B cell (primary cell): Measurements from ENCODE around the gene TNRC6C. TPM values are rescaled to one million over a fixed set of nuclear protein-coding genes. Genes with fewer than 3 reads are reported as not detected.

Source experiments
- ATAC-seq: fragments of 200-7000 bp; cut with Tn5 transposase; one replicate; pipeline ENCODE4 v1.10.0; 2021; ENCODE audit warnings: low read depth, mild to moderate bottlenecking, moderate number of reproducible peaks, moderate library complexity
- CTCF ChIA-PET: fragments of 350-600 bp; sonication (Branson Sonifier 250); formaldehyde crosslinking; loops from one replicate; lab custom pipeline; 2021; ENCODE audit warnings: antibody characterized with exemption, inconsistent platforms; lab: Charles Lee
- POLR2A ChIA-PET: fragments of 350-600 bp; sonication (Branson Sonifier 250); formaldehyde crosslinking; loops from one replicate; lab custom pipeline; 2021; ENCODE audit warnings: antibody characterized with exemption; lab: Charles Lee
- DNase-seq: peaks from one replicate; pipeline ENCODE4 v3.0.0; 2013
- H2AFZ ChIP-seq: 2 replicates; pipeline ENCODE4 v1.6.1; 2012; ENCODE audit warnings: mild to moderate bottlenecking, low read depth, low read length; ENCODE audit not compliant: insufficient read depth, poor library complexity, severe bottlenecking
- H3K27ac ChIP-seq, 2 donors: 1 replicate in 1 of 2; 2 replicates in 1 of 2; pipeline ENCODE4 v1.5.1; 2012 to 2013; ENCODE audit warnings: low read length in 2 of 2, mild to moderate bottlenecking in 2 of 2, moderate library complexity in 1 of 2
- H3K27me3 ChIP-seq, 4 experiments: fragments of 200-600 bp in 1 of 4; sonication (generic) in 1 of 4; replicated peaks in 1 of 4; 1 replicate in 2 of 4; 2 replicates in 2 of 4; pipeline versions ENCODE4 v1.6.1 to v1.7.0; 2013 to 2016; ENCODE audit warnings: low read length in 3 of 4, mild to moderate bottlenecking in 2 of 4, mixed read lengths in 1 of 4, moderate library complexity in 1 of 4; ENCODE audit not compliant: insufficient read depth in 4 of 4, control insufficient read depth in 3 of 4; ENCODE audit errors: control extremely low read depth in 1 of 4
- H3K36me3 ChIP-seq, 2 experiments: replicated peaks in 1 of 2; 1 replicate in 1 of 2; 2 replicates in 1 of 2; pipeline versions ENCODE4 v1.6.1 to v1.7.1; 2013; ENCODE audit warnings: low read length in 1 of 2; ENCODE audit not compliant: insufficient read depth in 2 of 2, control insufficient read depth in 1 of 2; ENCODE audit errors: control extremely low read depth in 1 of 2, extremely low read depth in 1 of 2
- H3K4me1 ChIP-seq, 2 donors: fragments of 200-600 bp in 1 of 2; sonication (generic) in 1 of 2; 1 replicate in 1 of 2; 2 replicates in 1 of 2; pipeline versions ENCODE4 v1.5.1 to v1.6.1; 2013 to 2017; ENCODE audit warnings: low read length in 2 of 2; ENCODE audit not compliant: control insufficient read depth in 2 of 2, insufficient read depth in 2 of 2
- H3K4me2 ChIP-seq: replicated peaks from 2 replicates; pipeline ENCODE3; 2012; ENCODE audit warnings: mild to moderate bottlenecking, low read depth, low read length; ENCODE audit not compliant: poor library complexity, severe bottlenecking
- H3K4me3 ChIP-seq, 5 experiments: fragments of 200-600 bp in 1 of 5; sonication (generic) in 1 of 5; 1 replicate in 3 of 5; 2 replicates in 2 of 5; pipeline versions ENCODE4 v1.5.1 to v1.7.0; 2011 to 2016; ENCODE audit warnings: low read length in 4 of 5, mild to moderate bottlenecking in 4 of 5, low read depth in 2 of 5, control low read depth in 1 of 5, moderate library complexity in 1 of 5; ENCODE audit not compliant: insufficient read depth in 1 of 5; ENCODE audit errors: control extremely low read depth in 1 of 5, extremely low read depth in 1 of 5
- H3K79me2 ChIP-seq: fragments of 200-600 bp; sonication (generic); one replicate; pipeline ENCODE4 v1.6.0; 2016; ENCODE audit warnings: low read length; ENCODE audit not compliant: control insufficient read depth, insufficient read depth
- H3K9ac ChIP-seq: fragments of 200-600 bp; sonication (generic); 2 replicates; pipeline ENCODE4 v1.6.1; 2017; ENCODE audit warnings: mild to moderate bottlenecking, low read length, moderate library complexity
- H3K9me3 ChIP-seq, 3 donors: one replicate each; pipeline versions ENCODE4 v1.6.1 to v1.7.1; 2013; ENCODE audit warnings: low read length in 2 of 3; ENCODE audit not compliant: control insufficient read depth in 2 of 3, insufficient read depth in 1 of 3; ENCODE audit errors: control extremely low read depth in 1 of 3
- H4K20me1 ChIP-seq: 2 replicates; pipeline ENCODE4 v1.6.0; 2012; ENCODE audit warnings: mild to moderate bottlenecking, low read length; ENCODE audit not compliant: insufficient read depth, control insufficient read depth, poor library complexity, severe bottlenecking
- H3K27ac Mint-ChIP-seq: one replicate; pipeline ENCODE4 v1.8.0; 2021; ENCODE audit warnings: mixed read lengths
- H3K27me3 Mint-ChIP-seq: one replicate; pipeline ENCODE4 v1.8.0; 2021; ENCODE audit warnings: mixed read lengths
- H3K4me1 Mint-ChIP-seq: one replicate; pipeline ENCODE4 v1.8.0; 2021; ENCODE audit warnings: mixed read lengths
- H3K4me3 Mint-ChIP-seq: one replicate; pipeline ENCODE4 v1.8.0; 2021; ENCODE audit warnings: mixed read lengths
- H3K9me3 Mint-ChIP-seq: one replicate; pipeline ENCODE4 v1.8.0; 2022; ENCODE audit warnings: mixed read lengths; ENCODE audit not compliant: insufficient read depth
- EZH2 ChIP-seq: IDR thresholded peaks from 2 replicates; pipeline ENCODE4 v1.6.1; 2012; ENCODE audit warnings: borderline replicate concordance, low read depth, mild to moderate bottlenecking, moderate library complexity, low read length; ENCODE audit not compliant: insufficient read depth, poor library complexity, severe bottlenecking
- WGBS: methylation state at CpG from one replicate; pipeline ENCODE4 v1.1.5; 2013; ENCODE audit warnings: missing lambda C conversion rate; ENCODE audit not compliant: insufficient coverage; 5-methylcytosine and 5-hydroxymethylcytosine counted together
- intact Hi-C: fragments of 100-400 bp; cut with micrococcal nuclease; formaldehyde crosslinking; loops from one replicate; pipeline ENCODE4 v1.10.0; 2022
- polyA plus RNA-seq: library from polyadenylated mRNA; depleted of rRNA; stranded (reverse); fragments of >200 nt; gene quantifications from 2 replicates; pipeline ENCODE4 v1.2.3, GENCODE V29; 2012
- total RNA-seq, 2 donors: library from RNA; stranded (reverse); fragments of 120-200 nt in 1 of 2; gene quantifications; 1 replicate in 1 of 2; 2 replicates in 1 of 2; pipeline versions ENCODE4 v1.2.3 to v1.2.4, GENCODE V29; 2013 to 2022
- TF ChIP-seq, protein P1 (sequence below): fragments of 200-600 bp; IDR thresholded peaks from one replicate; pipeline ENCODE4 v1.8.0; 2022; ENCODE audit warnings: antibody characterized with exemption, mild to moderate bottlenecking

Gene TNRC6C
- total and polyA plus RNA-seq, 2 donors (not counting 1 experiment from before 2014, with no cell fraction given), result 3.9 to 63.8 TPM

GRCh38 chr17:78141437-78142118 is 183.1 kb downstream of the TNRC6C start:
- Histone ChIP-seq H3K4me3 (no peak overlapping the region), H3K79me2 (peaks cover 18% of the 10 kb centered on the region), H3K36me3 (peaks cover 0 to 41% of the 10 kb centered on the region in 2 experiments), H3K27me3 (no peaks in the 10 kb centered on the region), H3K4me1 (peaks cover 82 to 95% of the 10 kb centered on the region in 2 donors), H4K20me1 (peaks cover 23% of the 10 kb centered on the region), H3K9me3 (peaks cover 0 to 10% (median 0%) of the 10 kb centered on the region in 3 donors), H2AFZ (no peak overlapping the region), H3K4me2 (peak overlapping the region; percentile 27), H3K27ac (peak overlapping the region; percentile 44 to 57), H3K9ac (no peak overlapping the region)
- Mint-ChIP-seq H3K27ac (peak overlapping the region; percentile 82), H3K9me3 (no peaks in the 10 kb centered on the region), H3K4me1 (peaks cover 83% of the 10 kb centered on the region), H3K4me3 (peak overlapping the region; percentile 39), H3K27me3 (no peaks in the 10 kb centered on the region)
- 89% methylated on average over 20 of the region's 20 CpGs for WGBS
- ChIA-PET CTCF (interaction anchor here (0.8 to 14.1 kb wide), 4 partner anchors 9 to 110 kb away, joined by 3 to 357 read pairs (median 6); partner anchors contain the start of genes SYNGR2 and TK1), POLR2A (interaction anchor here (0.7 to 22.6 kb wide), 7 partner anchors 8 to 34 kb away, joined by 4 to 432 read pairs (median 7); partner anchors contain the start of genes SYNGR2, TMC6 and TMC8)
- DNase-seq (no peak), ATAC-seq (no peak)
- intact Hi-C loops, result loop anchor here (2.0 kb wide), 1 partner anchor 15 kb away; no protein-coding TSS in a partner anchor
- no peak for TF ChIP-seq EZH2
- TF ChIP-seq, protein P1, sequence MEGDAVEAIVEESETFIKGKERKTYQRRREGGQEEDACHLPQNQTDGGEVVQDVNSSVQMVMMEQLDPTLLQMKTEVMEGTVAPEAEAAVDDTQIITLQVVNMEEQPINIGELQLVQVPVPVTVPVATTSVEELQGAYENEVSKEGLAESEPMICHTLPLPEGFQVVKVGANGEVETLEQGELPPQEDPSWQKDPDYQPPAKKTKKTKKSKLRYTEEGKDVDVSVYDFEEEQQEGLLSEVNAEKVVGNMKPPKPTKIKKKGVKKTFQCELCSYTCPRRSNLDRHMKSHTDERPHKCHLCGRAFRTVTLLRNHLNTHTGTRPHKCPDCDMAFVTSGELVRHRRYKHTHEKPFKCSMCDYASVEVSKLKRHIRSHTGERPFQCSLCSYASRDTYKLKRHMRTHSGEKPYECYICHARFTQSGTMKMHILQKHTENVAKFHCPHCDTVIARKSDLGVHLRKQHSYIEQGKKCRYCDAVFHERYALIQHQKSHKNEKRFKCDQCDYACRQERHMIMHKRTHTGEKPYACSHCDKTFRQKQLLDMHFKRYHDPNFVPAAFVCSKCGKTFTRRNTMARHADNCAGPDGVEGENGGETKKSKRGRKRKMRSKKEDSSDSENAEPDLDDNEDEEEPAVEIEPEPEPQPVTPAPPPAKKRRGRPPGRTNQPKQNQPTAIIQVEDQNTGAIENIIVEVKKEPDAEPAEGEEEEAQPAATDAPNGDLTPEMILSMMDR, result no peak
